IMR-90 (cell line): ENCODE results near the gene RAB23. TPM values are rescaled to one million over a fixed set of nuclear protein-coding genes. Genes with fewer than 3 reads are reported as not detected.

ENCODE experiments used
- ATAC-seq: fragments of 200-7000 bp; cut with Tn5 transposase; 2 replicates; pipeline ENCODE4 v1.9.1; 2020; ENCODE audit warnings: low read depth, mild to moderate bottlenecking, moderate library complexity
- BruUV-seq: library from RNA; stranded (reverse); fragments of 400-500 nt; replicated peaks from 2 replicates; lab custom pipeline; 2021; lab: Mats Ljungman, UMichigan
- CTCF ChIA-PET: fragments of 300-600 bp; formaldehyde crosslinking; extraction: SDS; loops from one replicate; lab custom pipeline; 2021; ENCODE audit warnings: antibody characterized with exemption; lab: Yijun Ruan, JAX
- POLR2A ChIA-PET: fragments of 300-600 bp; sonication (Branson Sonifier 250); formaldehyde crosslinking; loops from one replicate; lab custom pipeline; 2022; ENCODE audit warnings: antibody characterized with exemption; ENCODE audit not compliant: unreplicated experiment; lab: Charles Lee
- DNase-seq: peaks from one replicate; pipeline ENCODE4 v3.0.0; 2013
- H2AFZ ChIP-seq: replicated peaks from 2 replicates; pipeline ENCODE3; 2013; ENCODE audit warnings: low read length, mild to moderate bottlenecking; ENCODE audit not compliant: poor library complexity
- H2AK5ac ChIP-seq: 2 replicates; pipeline ENCODE4 v1.6.1; 2013; ENCODE audit warnings: low read depth, low read length, inconsistent platforms
- H2AK9ac ChIP-seq: replicated peaks from 2 replicates; pipeline ENCODE3; 2013; ENCODE audit warnings: mild to moderate bottlenecking, low read depth, low read length, moderate library complexity; ENCODE audit not compliant: poor library complexity
- H2BK120ac ChIP-seq: 2 replicates; pipeline ENCODE4 v1.6.1; 2013; ENCODE audit warnings: low read depth, low read length, inconsistent platforms
- H2BK15ac ChIP-seq: 3 replicates; pipeline ENCODE4 v1.6.1; 2013; ENCODE audit warnings: low read depth, low read length, inconsistent platforms
- H2BK20ac ChIP-seq: 2 replicates; pipeline ENCODE4 v1.6.1; 2013; ENCODE audit warnings: low read depth, mild to moderate bottlenecking, inconsistent platforms, low read length, moderate library complexity
- H2BK5ac ChIP-seq: 2 replicates; pipeline ENCODE4 v1.6.1; 2013; ENCODE audit warnings: mild to moderate bottlenecking, low read depth, low read length, inconsistent platforms; ENCODE audit not compliant: poor library complexity, severe bottlenecking
- H3K14ac ChIP-seq: replicated peaks from 2 replicates; pipeline ENCODE4 v1.6.1; 2013; ENCODE audit warnings: low read depth, low read length, inconsistent platforms
- H3K18ac ChIP-seq: 2 replicates; pipeline ENCODE4 v1.6.1; 2013; ENCODE audit warnings: low read depth, low read length, control low read depth
- H3K23ac ChIP-seq: 2 replicates; pipeline ENCODE4 v1.6.1; 2013; ENCODE audit warnings: low read depth, low read length, inconsistent platforms
- H3K27ac ChIP-seq: 2 replicates; pipeline ENCODE4 v1.5.1; 2013; ENCODE audit warnings: mild to moderate bottlenecking, control low read depth, low read length; ENCODE audit not compliant: insufficient read depth
- H3K27me3 ChIP-seq: 2 replicates; pipeline ENCODE4 v1.6.1; 2013; ENCODE audit warnings: low read length; ENCODE audit not compliant: control insufficient read depth, insufficient read depth
- H3K36me3 ChIP-seq: 2 replicates; pipeline ENCODE4 v1.6.1; 2013; ENCODE audit warnings: low read length, mixed read lengths; ENCODE audit not compliant: control insufficient read depth, insufficient read depth
- H3K4ac ChIP-seq: 2 replicates; pipeline ENCODE4 v1.6.1; 2013; ENCODE audit warnings: low read depth, low read length, inconsistent platforms
- H3K4me1 ChIP-seq: 2 replicates; pipeline ENCODE4 v1.6.1; 2013; ENCODE audit warnings: low read length, mixed read lengths; ENCODE audit not compliant: control insufficient read depth, insufficient read depth
- H3K4me2 ChIP-seq: 2 replicates; pipeline ENCODE4 v1.6.1; 2013; ENCODE audit warnings: low read depth, mild to moderate bottlenecking, control low read depth, low read length, moderate library complexity
- H3K4me3 ChIP-seq: 2 replicates; pipeline ENCODE4 v1.5.1; 2013; ENCODE audit warnings: low read depth, mild to moderate bottlenecking, control low read depth, low read length, moderate library complexity; ENCODE audit not compliant: insufficient read depth
- H3K56ac ChIP-seq: 2 replicates; pipeline ENCODE4 v1.6.1; 2013; ENCODE audit warnings: low read length, inconsistent platforms; ENCODE audit not compliant: insufficient read depth; ENCODE audit errors: extremely low read depth
- H3K79me1 ChIP-seq, 2 experiments: 2 replicates each; pipeline ENCODE4 v1.6.1; 2013; ENCODE audit warnings: low read length in 2 of 2, inconsistent platforms in 1 of 2, low read depth in 1 of 2
- H3K9ac ChIP-seq: 2 replicates; pipeline ENCODE4 v1.6.1; 2013; ENCODE audit warnings: low read depth, low read length, control low read depth
- H3K9me1 ChIP-seq: 2 replicates; pipeline ENCODE4 v1.6.1; 2013; ENCODE audit warnings: low read length, inconsistent platforms; ENCODE audit not compliant: insufficient read depth
- H3K9me3 ChIP-seq: 2 replicates; pipeline ENCODE4 v1.6.1; 2013; ENCODE audit warnings: low read length; ENCODE audit not compliant: control insufficient read depth, insufficient read depth
- H4K20me1 ChIP-seq: 2 replicates; pipeline ENCODE4 v1.6.1; 2013; ENCODE audit warnings: low read length, inconsistent platforms; ENCODE audit not compliant: insufficient read depth
- H4K5ac ChIP-seq: 2 replicates; pipeline ENCODE4 v1.6.1; 2013; ENCODE audit warnings: mild to moderate bottlenecking, low read depth, low read length, control low read depth
- H4K8ac ChIP-seq, 2 experiments: 2 replicates each; pipeline ENCODE4 v1.6.1; 2013; ENCODE audit warnings: low read depth in 2 of 2, low read length in 2 of 2, control low read depth in 1 of 2, inconsistent platforms in 1 of 2
- H4K91ac ChIP-seq: 2 replicates; pipeline ENCODE4 v1.6.1; 2013; ENCODE audit warnings: low read depth, low read length, inconsistent platforms; ENCODE audit not compliant: insufficient read depth
- BHLHE40 ChIP-seq: fragments of 150-350 bp; IDR thresholded peaks from 2 replicates; pipeline ENCODE4 v1.6.1; 2016; ENCODE audit warnings: mild to moderate bottlenecking, low read depth, low read length
- CEBPB ChIP-seq: IDR thresholded peaks from 2 replicates; pipeline ENCODE4 v1.6.1; 2012; ENCODE audit warnings: low read depth, low read length, improper control_type of control experiment
- CHD1 ChIP-seq: IDR thresholded peaks from 2 replicates; pipeline ENCODE4 v1.6.1; 2012; ENCODE audit warnings: low read depth, low read length, improper control_type of control experiment
- CTCF ChIP-seq: conservative IDR thresholded peaks from 2 replicates; pipeline ENCODE4 v1.5.1; 2012; ENCODE audit warnings: mild to moderate bottlenecking, low read depth, low read length, improper control_type of control experiment
- ELK1 ChIP-seq: fragments of 150-350 bp; IDR thresholded peaks from 2 replicates; pipeline ENCODE4 v1.6.1; 2016; ENCODE audit warnings: low read depth, mild to moderate bottlenecking, low read length, moderate library complexity, borderline replicate concordance
- FOS ChIP-seq: fragments of 150-350 bp; IDR thresholded peaks from 2 replicates; pipeline ENCODE4 v1.6.1; 2016; ENCODE audit warnings: low read depth, low read length
- MAFK ChIP-seq: IDR thresholded peaks from 2 replicates; pipeline ENCODE4 v1.6.1; 2012; ENCODE audit warnings: low read depth, low read length, improper control_type of control experiment
- MAZ ChIP-seq: IDR thresholded peaks from 2 replicates; pipeline ENCODE4 v1.6.1; 2012; ENCODE audit warnings: low read depth, mild to moderate bottlenecking, low read length, improper control_type of control experiment, moderate library complexity, borderline replicate concordance
- MXI1 ChIP-seq: IDR thresholded peaks from 2 replicates; pipeline ENCODE4 v1.6.1; 2012; ENCODE audit warnings: low read depth, mild to moderate bottlenecking, low read length, moderate library complexity, borderline replicate concordance
- NFE2L2 ChIP-seq: fragments of 150-350 bp; IDR thresholded peaks from 2 replicates; pipeline ENCODE4 v1.6.1; 2016; ENCODE audit warnings: low read depth, mild to moderate bottlenecking, low read length
- POLR2A ChIP-seq: IDR thresholded peaks from 2 replicates; pipeline ENCODE4 v1.6.1; 2012; ENCODE audit warnings: mild to moderate bottlenecking, low read depth, low read length
- RAD21 ChIP-seq: IDR thresholded peaks from 2 replicates; pipeline ENCODE4 v1.6.1; 2012; ENCODE audit warnings: low read length, improper control_type of control experiment
- RCOR1 ChIP-seq: IDR thresholded peaks from 2 replicates; pipeline ENCODE4 v1.6.1; 2012; ENCODE audit warnings: mild to moderate bottlenecking, low read length, improper control_type of control experiment; ENCODE audit not compliant: insufficient replicate concordance
- RFX5 ChIP-seq: IDR thresholded peaks from 2 replicates; pipeline ENCODE4 v1.8.0; 2012; ENCODE audit warnings: low read depth, mild to moderate bottlenecking, low read length, moderate library complexity
- SMC3 ChIP-seq: fragments of 150-350 bp; IDR thresholded peaks from 2 replicates; pipeline ENCODE4 v1.6.1; 2016; ENCODE audit warnings: low read depth, mild to moderate bottlenecking, antibody characterized with exemption, low read length, moderate library complexity
- USF2 ChIP-seq: fragments of 150-350 bp; IDR thresholded peaks from 2 replicates; pipeline ENCODE4 v1.6.1; 2017; ENCODE audit warnings: mild to moderate bottlenecking, antibody characterized with exemption, low read length, low read depth
- WGBS, 2 experiments: methylation state at CpG; one replicate each; pipeline versions ENCODE4 v1.1.5 to v1.1.7; 2013; ENCODE audit warnings: missing lambda C conversion rate in 2 of 2; ENCODE audit not compliant: insufficient read length in 1 of 2; ENCODE audit errors: extremely low coverage in 2 of 2; 5-methylcytosine and 5-hydroxymethylcytosine counted together
- dilution Hi-C: fragments of 300-500 bp; cut with HindIII; formaldehyde crosslinking; loops from one replicate; pipeline ENCODE4 v1.14.3; 2018; ENCODE audit warnings: low sequenced_read_pairs; ENCODE audit not compliant: unreplicated experiment
- in situ Hi-C: fragments of 300-500 bp; cut with MboI; formaldehyde crosslinking; loops from 3 replicates; pipeline ENCODE4 v1.14.3; 2019; ENCODE audit warnings: low sequenced_read_pairs, inconsistent platforms, mixed read lengths
- intact Hi-C: fragments of 100-400 bp; cut with micrococcal nuclease; formaldehyde crosslinking; loops from 2 replicates; pipeline ENCODE4 v1.10.0; 2022
- polyA plus RNA-seq, 3 experiments: library from polyadenylated mRNA; depleted of rRNA; stranded (reverse); fragments of >200 nt; gene quantifications; 2 replicates each; pipeline ENCODE4 v1.2.3, GENCODE V29; 2012; ENCODE audit warnings: low replicate concordance in 1 of 3
- total RNA-seq: library from RNA; depleted of rRNA; stranded (reverse); fragments of >200 nt; gene quantifications from 2 replicates; pipeline ENCODE4 v1.2.3, GENCODE V29; 2012

The RAB23 gene
- total and polyA plus RNA-seq, 2 of the 4 experiments (the other 2 are of a cell fraction): 10.8 to 13.3 TPM

DNA sequence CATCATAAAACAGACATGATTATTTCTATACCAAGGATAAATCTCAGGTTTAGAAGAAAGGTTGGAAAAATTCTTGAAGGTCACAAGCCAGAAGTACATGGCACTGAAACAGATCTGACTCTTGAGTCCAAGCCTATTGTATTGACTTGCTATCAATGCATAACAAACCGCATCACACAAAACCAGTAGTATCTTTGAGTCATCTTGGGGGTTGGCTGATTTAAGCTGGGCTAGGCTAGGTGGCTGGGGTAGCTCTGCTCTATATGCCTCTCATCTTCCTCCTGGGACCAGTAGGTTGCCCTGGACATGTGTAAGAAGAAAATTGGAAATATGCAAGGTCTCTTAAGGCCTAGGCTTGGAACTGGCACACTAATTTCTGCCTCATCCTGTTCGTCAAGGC is 37.0 kb upstream of the RAB23 start:
- Histone ChIP-seq H3K14ac (peak overlapping the region; percentile 85), H3K4me1 (peaks cover 25% of the 10 kb centered on the region), H3K27me3 (no peaks in the 10 kb centered on the region), H3K23ac (no peak overlapping the region; the same call in 1 of the 2 replicates), H2BK120ac (peak overlapping the region; percentile 29), H3K4me2 (no peak overlapping the region), H3K79me1 (peaks cover 8 to 35% of the 10 kb centered on the region in 2 experiments; a peak in 3 of 4 replicates), H3K56ac (no peak overlapping the region), H2BK5ac (peak overlapping the region; percentile 98), H3K36me3 (no peaks in the 10 kb centered on the region), H2AK5ac (peak overlapping the region; percentile 90), H3K4ac (peak overlapping the region; percentile 70), H2BK15ac (peak overlapping the region; percentile 90), H4K5ac (peak overlapping the region; percentile 37; the same call in 1 of the 2 replicates), H4K91ac (peak overlapping the region; percentile 69), H4K20me1 (no peaks in the 10 kb centered on the region), H2AK9ac (no peak overlapping the region), H3K9me1 (peaks cover 13% of the 10 kb centered on the region), H4K8ac (peak overlapping the region; percentile 70 to 90; a peak in 3 of 4 replicates), H3K4me3 (no peak overlapping the region), H3K18ac (peak overlapping the region; percentile 55), H2BK20ac (peak overlapping the region; percentile 95; the same call in 1 of the 2 replicates), H3K9ac (no peak overlapping the region), H3K9me3 (no peaks in the 10 kb centered on the region), H3K27ac (peak overlapping the region; percentile 44), H2AFZ (no peak overlapping the region)
- WGBS, 2 experiments: no CpG with 5 or more reads among the region's 2 CpGs
- dilution Hi-C loops: no loop called here
- ATAC-seq (no peak), DNase-seq (no peak)
- no peak for TF ChIP-seq SMC3
- no peak for TF ChIP-seq FOS
- TF ChIP-seq CTCF: no peak
- no peak for TF ChIP-seq USF2
- no peak for TF ChIP-seq RAD21
- no peak for TF ChIP-seq MAZ
- no peak for TF ChIP-seq POLR2A
- TF ChIP-seq RCOR1: no peak
- TF ChIP-seq MXI1: no peak
- no peak for TF ChIP-seq CEBPB
- TF ChIP-seq ELK1: no peak
- TF ChIP-seq CHD1: no peak
- TF ChIP-seq NFE2L2: no peak
- no peak for TF ChIP-seq BHLHE40
- no peak for TF ChIP-seq MAFK
- no peak for TF ChIP-seq RFX5
- intact Hi-C loops: no loop called here
- ChIA-PET CTCF (no interaction called here), POLR2A (no interaction called here)
- in situ Hi-C loops: no loop called here
- no TSS peak for BruUV-seq
